ENCODE results near the gene LMX1B.
"Not testable (repeated sequence)": the region's sequence is repeated elsewhere in the genome, so short reads cannot be mapped to it uniquely, and the experiment has no call there.

The LMX1B gene

DNA sequence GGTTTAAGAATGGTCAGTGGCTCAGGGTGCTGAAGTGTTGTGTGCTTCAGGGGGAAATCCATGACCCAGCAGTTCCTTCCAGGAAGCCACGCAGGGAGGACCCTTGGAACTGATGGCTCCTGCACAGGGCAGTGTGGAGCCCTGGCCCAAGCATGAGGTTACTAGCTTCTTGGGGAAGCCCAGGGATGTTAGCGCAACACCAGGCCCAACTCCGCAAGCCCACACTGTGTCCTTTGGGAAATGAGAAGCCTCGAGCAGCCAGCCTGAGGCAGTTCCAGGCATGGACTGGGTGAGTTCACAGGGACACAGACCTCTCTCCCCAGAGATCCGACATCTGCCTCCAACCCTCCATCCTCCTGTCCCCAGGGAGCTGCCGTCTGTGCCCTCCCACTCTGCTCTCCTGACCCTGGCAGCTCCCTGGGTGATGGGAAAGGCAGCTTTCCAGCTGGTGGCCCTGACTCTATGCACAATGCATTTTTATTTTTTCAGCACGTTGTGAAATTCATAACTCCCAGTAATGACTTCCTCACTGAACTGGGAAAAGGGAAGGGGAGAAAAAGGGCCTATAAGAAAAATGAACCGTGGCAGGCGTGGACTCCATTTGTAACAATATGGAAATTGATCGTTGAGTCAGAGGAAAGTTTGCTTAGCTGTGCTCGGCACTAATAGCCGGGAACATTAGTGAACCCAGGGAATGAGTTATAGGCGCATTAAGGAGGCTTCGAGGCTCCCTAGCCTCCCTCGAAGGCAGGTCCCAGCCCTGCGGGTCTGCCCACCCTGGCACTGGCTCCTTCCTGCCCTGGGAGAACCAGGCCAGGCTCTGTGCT lies 34.1 kb downstream of the LMX1B start:
- Mint-ChIP-seq H3K4me1 (ENCODE audit: low read depth) (no peaks in the 10 kb centered on the region), H3K36me3 (no peaks in the 10 kb centered on the region), H3K9me3 (ENCODE audit: low read depth) (no peaks in the 10 kb centered on the region), H3K4me3 (no peak overlapping the region), H3K27ac (no peak overlapping the region), H3K27me3 (peaks cover 33% of the 10 kb centered on the region)

DNA sequence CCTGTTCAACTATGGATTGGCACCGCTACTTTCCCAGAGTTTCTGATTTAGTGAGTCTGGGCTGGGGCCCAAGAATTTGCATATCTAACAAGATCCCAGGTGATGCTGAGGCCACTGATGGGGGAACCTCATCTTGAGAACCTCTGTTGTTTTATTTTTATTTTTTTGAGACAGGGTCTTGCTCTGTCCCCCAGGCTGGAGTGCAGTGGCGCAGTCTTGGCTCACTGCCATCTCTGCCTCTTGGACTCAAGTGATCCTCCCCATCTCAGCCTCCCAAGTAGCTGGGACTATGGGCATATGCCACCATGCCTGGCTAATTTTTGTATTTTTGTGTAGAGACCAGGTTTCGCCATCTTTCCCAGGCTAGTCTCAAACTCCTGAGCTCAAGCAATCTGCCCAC lies 35.7 kb downstream of the LMX1B start:
- Mint-ChIP-seq H3K27me3 (peaks cover 42% of the 10 kb centered on the region), H3K36me3 (no peaks in the 10 kb centered on the region), H3K9me3 (ENCODE audit: low read depth) (no peaks in the 10 kb centered on the region), H3K4me1 (ENCODE audit: low read depth) (no peaks in the 10 kb centered on the region), H3K27ac (no peak overlapping the region), H3K4me3 (no peak overlapping the region)

DNA sequence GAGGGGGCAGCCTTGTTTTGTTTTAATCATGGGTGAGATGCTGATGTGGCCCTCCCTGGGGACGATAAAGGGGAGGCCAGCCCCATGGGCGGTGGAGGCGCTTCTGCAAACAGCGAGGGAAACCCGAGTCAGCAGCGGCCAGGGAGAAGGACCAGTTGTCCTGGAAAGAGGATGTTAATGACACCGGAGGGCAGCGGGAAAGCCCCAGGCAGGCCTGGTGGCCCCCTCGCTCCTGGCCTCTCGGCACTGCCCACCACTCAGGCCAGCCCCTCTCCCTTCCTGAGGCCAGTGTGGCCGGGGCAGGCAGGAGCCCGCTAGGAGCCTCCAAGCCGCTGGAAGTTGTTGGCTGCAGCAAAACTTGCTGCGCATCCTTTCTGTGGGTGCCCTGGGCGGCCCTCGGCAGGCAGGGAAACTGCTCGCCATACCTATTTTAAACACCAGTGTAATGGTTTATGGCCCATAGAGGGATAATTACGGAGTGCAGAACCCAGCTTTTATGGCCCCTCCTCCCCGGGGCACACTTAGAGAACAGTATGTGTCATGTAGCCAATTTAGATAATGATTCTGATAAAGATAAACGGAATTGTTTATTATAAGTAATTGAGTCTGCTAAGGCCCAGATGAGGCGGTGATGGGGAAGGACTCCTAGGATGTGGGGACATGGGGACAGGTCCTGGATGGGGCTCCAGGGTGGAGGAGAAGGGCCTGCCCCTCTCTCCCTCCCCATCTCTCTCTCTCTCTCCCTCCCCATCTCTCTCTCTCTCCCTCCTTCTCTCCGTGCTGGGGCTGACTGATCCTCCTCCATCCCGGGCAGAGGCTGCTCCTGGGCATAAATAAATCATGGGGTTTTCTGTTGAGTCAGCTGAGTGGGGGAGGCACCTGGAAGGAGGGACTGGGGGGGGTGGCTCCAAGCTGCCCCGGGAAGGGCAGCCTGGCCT lies 36.9 kb downstream of the LMX1B start:
- no peaks in the 10 kb centered on the region for H3K9me3 Mint-ChIP-seq (ENCODE audit: low read depth)
- no peaks in the 10 kb centered on the region for H3K4me1 Mint-ChIP-seq (ENCODE audit: low read depth)
- no peak overlapping the region for H3K27ac Mint-ChIP-seq
- peaks cover 40% of the 10 kb centered on the region for H3K27me3 Mint-ChIP-seq
- H3K36me3 Mint-ChIP-seq = no peaks in the 10 kb centered on the region
- no peak overlapping the region for H3K4me3 Mint-ChIP-seq

DNA sequence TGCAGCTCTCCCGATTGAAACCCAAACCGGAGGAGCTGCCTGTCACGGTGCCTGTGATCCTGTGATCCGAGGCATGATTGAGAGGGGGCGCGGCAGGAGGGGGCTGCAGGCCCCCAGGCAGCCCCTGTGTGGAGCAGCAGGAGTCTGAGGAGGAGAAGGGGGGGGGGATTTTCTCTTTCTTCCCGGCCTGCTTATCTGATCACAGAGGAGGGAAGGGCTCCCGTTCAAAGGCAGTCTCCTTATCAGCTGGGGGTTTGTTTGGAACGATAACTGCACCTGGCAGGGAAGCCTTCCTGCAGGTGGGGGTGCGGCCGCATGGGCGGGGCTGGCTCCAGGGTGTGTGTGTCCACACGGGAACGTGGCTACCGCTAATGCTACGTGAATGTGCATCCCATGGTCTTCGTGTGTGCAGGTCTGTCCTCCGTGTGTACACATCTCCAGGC lies 38.4 kb downstream of the LMX1B start:
- Mint-ChIP-seq H3K36me3 (no peaks in the 10 kb centered on the region), H3K9me3 (ENCODE audit: low read depth) (no peaks in the 10 kb centered on the region), H3K4me1 (ENCODE audit: low read depth) (no peaks in the 10 kb centered on the region), H3K27ac (no peak overlapping the region), H3K27me3 (peaks cover 36% of the 10 kb centered on the region), H3K4me3 (no peak overlapping the region)

DNA sequence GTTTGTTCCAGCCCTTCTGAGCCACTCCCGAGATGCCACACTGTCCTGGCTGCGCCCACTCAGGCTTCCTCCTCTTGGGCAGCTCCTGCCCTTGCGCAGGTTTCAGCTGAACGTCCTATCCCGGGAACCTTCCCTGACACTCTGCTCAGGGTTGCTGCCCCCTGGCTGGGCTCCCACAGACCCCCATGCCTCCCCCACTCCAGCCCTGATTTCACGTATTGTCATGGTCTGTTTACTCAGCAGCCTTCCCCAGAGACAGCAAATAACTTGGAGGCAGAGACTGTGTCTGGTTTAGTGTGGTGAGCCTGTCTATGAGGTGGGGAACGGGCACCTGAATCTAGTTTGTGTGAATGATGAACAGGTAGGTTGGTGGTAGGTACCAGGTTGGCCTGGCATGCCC lies 40.4 kb downstream of the LMX1B start:
- H3K36me3 Mint-ChIP-seq = no peaks in the 10 kb centered on the region
- H3K4me1 Mint-ChIP-seq (ENCODE audit: low read depth) = no peaks in the 10 kb centered on the region
- H3K27me3 Mint-ChIP-seq = peaks cover 29% of the 10 kb centered on the region
- no peaks in the 10 kb centered on the region for H3K9me3 Mint-ChIP-seq (ENCODE audit: low read depth)
- H3K4me3 Mint-ChIP-seq = no peak overlapping the region
- H3K27ac Mint-ChIP-seq = no peak overlapping the region

DNA sequence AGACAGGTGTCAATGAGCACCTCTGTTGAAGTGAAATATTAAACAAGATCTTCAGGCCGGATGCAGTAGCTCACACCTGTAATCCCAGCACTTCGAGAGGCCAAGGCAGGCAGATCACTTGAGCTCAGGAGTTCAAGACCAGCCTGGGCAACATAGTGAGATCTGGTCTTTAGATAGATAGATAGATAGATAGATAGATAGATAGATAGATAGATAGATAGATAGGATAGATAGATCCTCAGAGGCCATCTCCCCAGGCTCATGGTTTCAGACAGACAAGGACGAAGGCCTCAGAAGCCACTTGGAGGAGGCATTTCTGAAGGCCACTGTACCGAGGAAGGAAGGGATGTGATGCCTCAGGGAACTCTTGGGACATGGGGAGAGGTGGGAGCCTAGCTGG lies 42.5 kb downstream of the LMX1B start:
- not testable (repeated sequence) for H3K27ac Mint-ChIP-seq; H3K9me3 Mint-ChIP-seq (ENCODE audit: low read depth); H3K4me3 Mint-ChIP-seq; H3K4me1 Mint-ChIP-seq (ENCODE audit: low read depth); H3K36me3 Mint-ChIP-seq
- peaks cover 21% of the 10 kb centered on the region for H3K27me3 Mint-ChIP-seq

DNA sequence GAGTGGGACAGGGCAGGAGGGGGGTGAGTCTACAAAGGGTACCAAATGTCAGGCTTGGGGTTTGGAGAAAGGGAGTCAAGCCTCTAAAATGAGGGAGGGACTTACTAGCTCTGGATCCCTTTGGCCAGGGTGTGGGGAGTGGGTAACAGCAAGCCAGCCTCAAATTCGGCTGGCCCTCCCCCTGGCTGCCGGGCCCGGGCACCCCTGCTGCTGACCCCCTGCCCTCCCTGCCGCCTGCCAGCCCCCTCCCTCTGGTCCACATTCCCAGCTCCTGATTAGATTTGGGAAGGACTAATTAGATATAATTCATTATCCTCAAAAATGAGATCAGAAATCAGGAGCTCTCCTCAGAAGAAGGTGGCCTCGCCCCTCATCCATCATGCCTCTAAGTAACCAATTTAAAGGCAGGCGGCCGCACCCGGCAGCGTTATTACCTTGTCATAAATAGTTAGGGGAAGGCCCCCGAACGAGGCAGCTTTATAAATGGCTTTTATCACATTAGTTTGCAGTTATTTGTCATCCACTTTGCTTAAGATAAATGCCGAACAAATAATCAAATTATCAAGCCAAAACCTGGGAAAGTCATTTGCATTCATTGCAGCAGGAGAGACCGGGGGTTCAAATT lies 44.6 kb downstream of the LMX1B start:
- Mint-ChIP-seq H3K9me3 (ENCODE audit: low read depth) (no peaks in the 10 kb centered on the region), H3K4me3 (no peak overlapping the region), H3K27me3 (peaks cover 14% of the 10 kb centered on the region), H3K36me3 (no peaks in the 10 kb centered on the region), H3K4me1 (ENCODE audit: low read depth) (no peaks in the 10 kb centered on the region), H3K27ac (no peak overlapping the region)

DNA sequence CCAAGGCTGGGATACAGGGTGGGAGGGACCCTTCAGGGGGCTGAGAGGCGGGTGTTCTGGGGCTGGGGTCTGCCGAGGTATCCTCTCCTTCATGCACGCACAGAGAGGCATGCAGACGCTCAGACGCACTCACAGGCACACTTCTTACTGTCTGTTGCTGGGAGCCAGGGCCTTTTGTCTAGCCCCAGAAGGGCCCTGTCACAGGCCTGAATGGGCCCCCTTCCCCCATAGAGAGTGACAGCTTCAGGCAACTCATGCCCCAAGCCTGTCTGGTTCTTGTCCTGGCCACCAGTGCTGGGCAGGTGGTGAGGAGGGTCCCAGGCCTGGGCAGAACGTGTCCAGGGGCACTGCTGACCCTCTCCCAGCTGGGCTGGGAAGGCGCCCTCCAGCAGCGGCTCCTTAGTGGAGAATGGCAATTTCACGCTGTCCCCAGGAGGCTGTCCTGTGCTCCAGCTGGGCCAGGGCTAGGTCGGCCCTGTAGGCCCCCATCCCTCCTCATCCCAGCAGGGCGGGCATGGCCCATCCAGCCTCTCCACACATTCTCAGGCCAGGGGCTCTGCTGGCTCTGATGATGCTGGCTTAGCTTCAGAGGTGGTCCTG lies 45.3 kb downstream of the LMX1B start:
- Mint-ChIP-seq H3K27me3 (peaks cover 8% of the 10 kb centered on the region), H3K9me3 (ENCODE audit: low read depth) (no peaks in the 10 kb centered on the region), H3K27ac (no peak overlapping the region), H3K4me3 (no peak overlapping the region), H3K36me3 (no peaks in the 10 kb centered on the region), H3K4me1 (ENCODE audit: low read depth) (no peaks in the 10 kb centered on the region)

DNA sequence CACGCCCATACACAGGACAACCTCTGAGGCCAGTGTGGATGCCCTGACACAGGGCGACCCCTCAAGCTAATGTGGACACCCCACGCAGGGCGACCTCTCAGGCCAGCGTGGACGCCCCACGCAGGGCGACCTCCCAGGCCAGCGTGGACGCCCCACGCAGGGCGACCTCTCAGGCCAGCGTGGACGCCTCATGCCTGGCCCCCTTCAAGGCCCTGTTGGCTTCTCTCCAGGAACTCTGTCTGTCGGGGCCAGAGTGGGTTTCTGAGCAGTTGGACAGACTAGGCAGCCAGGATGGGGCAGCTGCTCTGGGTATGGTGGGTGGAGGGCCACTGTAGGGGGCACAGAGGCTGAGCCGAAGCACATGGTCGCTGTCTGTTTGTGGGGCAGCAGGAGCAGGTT lies 47.4 kb downstream of the LMX1B start:
- H3K4me3 Mint-ChIP-seq = no peak overlapping the region
- H3K27ac Mint-ChIP-seq = no peak overlapping the region
- peaks cover 4% of the 10 kb centered on the region for H3K27me3 Mint-ChIP-seq
- H3K36me3 Mint-ChIP-seq = no peaks in the 10 kb centered on the region
- peaks cover 3% of the 10 kb centered on the region for H3K4me1 Mint-ChIP-seq (ENCODE audit: low read depth)
- no peaks in the 10 kb centered on the region for H3K9me3 Mint-ChIP-seq (ENCODE audit: low read depth)

DNA sequence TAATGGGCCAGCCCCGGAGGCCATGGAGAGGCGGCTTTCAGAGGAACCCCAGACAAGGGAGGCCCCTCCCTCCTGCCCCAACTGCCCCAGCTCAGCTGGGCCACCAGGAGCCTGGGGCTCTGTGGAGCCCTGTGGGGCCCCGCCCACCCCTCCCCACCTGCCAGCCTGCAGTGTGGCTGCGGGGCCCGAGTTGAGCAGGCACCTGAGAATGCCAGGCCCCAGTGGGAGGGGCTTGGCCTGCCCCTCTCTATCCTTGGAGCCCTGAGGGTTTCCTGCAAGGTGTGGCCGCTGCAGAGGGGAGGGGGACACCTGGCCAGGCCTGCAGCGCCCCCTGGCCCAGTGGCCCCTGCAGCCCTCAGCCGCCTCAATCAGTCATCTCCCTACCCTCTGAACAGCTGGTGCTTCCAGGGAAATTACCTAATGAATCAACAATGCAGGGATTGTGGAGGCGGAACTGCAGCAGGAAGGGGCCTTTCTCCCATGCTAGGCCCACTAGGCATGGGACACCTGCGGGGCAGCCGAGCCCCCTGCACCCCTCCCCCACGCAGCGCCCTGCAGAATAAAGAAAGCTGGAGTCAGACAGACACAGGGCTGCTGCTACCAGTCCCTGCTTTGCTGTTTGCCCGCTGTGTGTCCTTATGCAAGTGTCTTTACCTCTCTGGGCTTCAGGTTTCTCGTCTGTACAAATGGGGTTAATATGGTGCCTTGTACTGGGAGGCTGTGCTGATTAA lies 48.0 kb downstream of the LMX1B start:
- peaks cover 8% of the 10 kb centered on the region for H3K27me3 Mint-ChIP-seq

DNA sequence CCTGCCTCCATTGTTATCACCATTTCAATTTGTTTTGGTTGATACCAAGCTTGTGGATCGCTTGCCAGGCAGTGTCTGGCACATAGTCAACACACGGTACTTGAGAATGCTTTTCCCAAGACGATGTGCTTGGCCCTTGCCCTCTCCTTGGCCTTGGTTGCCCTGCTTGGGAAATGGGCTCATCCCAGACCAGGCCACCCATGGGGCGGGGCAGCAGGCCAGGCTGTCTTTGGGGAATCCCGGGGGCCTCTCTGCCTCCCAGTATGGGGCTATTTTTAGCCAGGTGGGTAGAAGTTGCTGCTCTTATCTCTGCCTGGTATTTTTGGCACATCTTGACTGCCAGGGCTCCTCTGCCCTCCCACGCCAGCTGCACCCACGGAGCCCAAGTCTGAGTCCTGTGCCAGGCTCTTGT lies 49.9 kb downstream of the LMX1B start:
- Mint-ChIP-seq H3K36me3 (no peaks in the 10 kb centered on the region), H3K4me3 (no peak overlapping the region), H3K9me3 (ENCODE audit: low read depth) (no peaks in the 10 kb centered on the region), H3K27me3 (peaks cover 10% of the 10 kb centered on the region), H3K27ac (no peak overlapping the region), H3K4me1 (ENCODE audit: low read depth) (peaks cover 3% of the 10 kb centered on the region)

More for the DNA sequence above, 48.0 kb downstream of the LMX1B start:
- H3K9me3 Mint-ChIP-seq (ENCODE audit: low read depth) = no peaks in the 10 kb centered on the region
- H3K27ac Mint-ChIP-seq = no peak overlapping the region
- H3K4me1 Mint-ChIP-seq (ENCODE audit: low read depth) = peaks cover 3% of the 10 kb centered on the region
- no peaks in the 10 kb centered on the region for H3K36me3 Mint-ChIP-seq
- H3K4me3 Mint-ChIP-seq = no peak overlapping the region

DNA sequence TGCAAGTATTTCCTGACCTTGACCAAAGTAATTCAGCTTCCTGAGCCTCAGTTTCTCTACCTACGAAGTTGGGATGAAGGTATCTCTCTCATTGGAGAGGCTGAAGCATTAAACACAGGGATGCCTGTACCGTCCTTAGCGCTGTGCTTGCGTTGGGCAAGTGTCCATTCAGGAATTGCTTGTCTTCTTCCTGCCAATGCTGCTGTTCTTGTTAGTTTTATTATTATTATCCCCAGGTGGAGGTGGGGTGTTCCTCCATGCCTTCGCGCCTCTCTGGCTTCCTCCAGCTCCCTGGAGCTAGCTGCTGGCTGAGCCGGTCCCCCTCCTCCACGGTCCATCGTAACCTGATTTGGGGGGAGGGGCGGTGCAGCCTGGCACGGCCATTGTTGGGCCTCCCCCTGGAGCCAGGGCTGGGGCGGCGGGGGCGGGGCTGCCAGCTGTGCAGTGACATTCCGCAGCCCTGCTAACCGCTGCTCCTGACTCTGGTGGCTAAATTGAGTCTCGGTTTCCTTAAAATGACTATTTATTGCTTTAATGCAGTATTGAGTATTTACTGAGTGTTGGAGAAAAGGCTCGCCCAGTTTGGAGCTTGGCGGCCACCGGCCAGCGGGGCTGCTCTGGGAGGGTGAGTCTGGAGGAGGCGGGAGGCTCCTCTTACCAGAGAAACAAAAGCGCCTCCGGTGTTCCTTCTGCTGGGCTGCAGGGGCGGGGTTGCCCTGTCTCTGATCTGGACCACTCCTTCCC lies 51.3 kb downstream of the LMX1B start:
- Mint-ChIP-seq H3K36me3 (no peaks in the 10 kb centered on the region), H3K4me1 (ENCODE audit: low read depth) (peaks cover 3% of the 10 kb centered on the region)

DNA sequence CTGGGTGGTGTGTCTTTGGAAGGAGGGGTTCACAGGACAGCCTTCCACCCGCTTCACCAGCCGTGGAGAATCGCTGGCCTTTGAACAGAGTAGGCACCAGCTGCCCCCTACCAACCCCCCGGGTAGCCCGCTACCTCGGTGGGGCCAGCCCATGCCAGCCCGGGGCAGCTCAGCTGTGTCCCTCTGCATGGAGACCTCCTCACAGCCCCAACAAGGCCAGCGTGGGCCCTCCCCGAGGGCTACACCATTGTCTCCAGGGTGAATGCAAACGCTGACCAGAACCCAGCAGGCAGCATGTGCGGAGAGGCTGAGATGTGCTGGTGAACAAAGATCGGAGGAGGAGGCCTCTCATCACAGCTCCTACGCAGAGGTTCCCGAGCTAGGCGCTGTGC lies 51.9 kb downstream of the LMX1B start:
- Mint-ChIP-seq H3K4me3 (no peak overlapping the region), H3K27ac (no peak overlapping the region), H3K36me3 (no peaks in the 10 kb centered on the region), H3K4me1 (ENCODE audit: low read depth) (peaks cover 3% of the 10 kb centered on the region), H3K9me3 (ENCODE audit: low read depth) (no peaks in the 10 kb centered on the region), H3K27me3 (peaks cover 10% of the 10 kb centered on the region)

More for the DNA sequence above, 51.3 kb downstream of the LMX1B start:
- H3K4me3 Mint-ChIP-seq = no peak overlapping the region
- H3K27ac Mint-ChIP-seq = no peak overlapping the region
- no peaks in the 10 kb centered on the region for H3K9me3 Mint-ChIP-seq (ENCODE audit: low read depth)
- peaks cover 10% of the 10 kb centered on the region for H3K27me3 Mint-ChIP-seq

Measured in activated naive CD8-positive, alpha-beta T cell (primary cell).